Measurements from ENCODE around the gene ODAD2. TPM values are rescaled to one million over a fixed set of nuclear protein-coding genes. Genes with fewer than 3 reads are reported as not detected.

Gene ODAD2
- total RNA-seq, 4 donors from 2014 or later, result 0.14 to 0.48 TPM; not detected in 2

GRCh38 chr10:27857616-27858015, 141.3 kb downstream of the ODAD2 start:
- no peak overlapping the region for H3K27ac ChIP-seq
- no peak for DNase-seq
- no peaks in the 10 kb centered on the region for H3K27me3 ChIP-seq
- no peaks in the 10 kb centered on the region for H3K36me3 ChIP-seq
- no peaks in the 10 kb centered on the region for H3K9me3 ChIP-seq
- WGBS, 2 donors (ENCODE audit: low coverage in 1 of 2), result 40 to 51% methylated on average over 4 to 8 of the region's 8 CpGs
- TF ChIP-seq EP300 (IDR thresholded peaks at IDR 0.05; ENCODE audit: low read depth) (no peak), CTCF (IDR thresholded peaks at IDR 0.05) (no peak), POLR2A (IDR thresholded peaks at IDR 0.05) (no peak), POLR2AphosphoS5 (IDR thresholded peaks at IDR 0.05) (no peak)
- no peaks in the 10 kb centered on the region for H3K4me1 ChIP-seq
- in situ Hi-C loops (cut with MboI; ENCODE audit: low pct_ligation_motif_present in 1 of 4, low pct_unique_long_range_greater_than_20kb in 1 of 4, low sequenced_read_pairs in 3 of 4), result no loop called here
- intact Hi-C loops (cut with DNase I; ENCODE audit: low total_unique reads), result no loop called here
- H3K4me3 ChIP-seq, result no peak overlapping the region

GRCh38 chr10:27844223-27844622, 154.7 kb downstream of the ODAD2 start:
- WGBS, 2 donors (ENCODE audit: low coverage in 1 of 2), result 63 to 67% methylated on average over 1 of the region's 1 CpG
- no peaks in the 10 kb centered on the region for H3K36me3 ChIP-seq

GRCh38 chr10:27838901-27839300, 160.0 kb downstream of the ODAD2 start:
- TF ChIP-seq POLR2A (IDR thresholded peaks at IDR 0.05), result no peak
- no peak for TF ChIP-seq POLR2AphosphoS5 (IDR thresholded peaks at IDR 0.05)
- no peak for TF ChIP-seq CTCF (IDR thresholded peaks at IDR 0.05)
- no peak for TF ChIP-seq EP300 (IDR thresholded peaks at IDR 0.05; ENCODE audit: low read depth)
- in situ Hi-C loops (cut with MboI; ENCODE audit: low pct_ligation_motif_present in 1 of 4, low pct_unique_long_range_greater_than_20kb in 1 of 4, low sequenced_read_pairs in 3 of 4) (no loop called here), intact Hi-C loops (cut with DNase I; ENCODE audit: low total_unique reads) (no loop called here)
- no peaks in the 10 kb centered on the region for H3K36me3 ChIP-seq
- no peaks in the 10 kb centered on the region for H3K4me1 ChIP-seq
- no peaks in the 10 kb centered on the region for H3K27me3 ChIP-seq
- H3K9me3 ChIP-seq, result no peaks in the 10 kb centered on the region
- no peak overlapping the region for H3K4me3 ChIP-seq
- DNase-seq, result no peak
- H3K27ac ChIP-seq, result no peak overlapping the region
- WGBS, 2 donors (ENCODE audit: low coverage in 1 of 2), result 71 to 81% methylated on average over 6 to 8 of the region's 8 CpGs

More at GRCh38 chr10:27844223-27844622, 154.7 kb downstream of the ODAD2 start:
- intact Hi-C loops (cut with DNase I; ENCODE audit: low total_unique reads) (no loop called here), in situ Hi-C loops (cut with MboI; ENCODE audit: low pct_ligation_motif_present in 1 of 4, low pct_unique_long_range_greater_than_20kb in 1 of 4, low sequenced_read_pairs in 3 of 4) (no loop called here)
- no peak overlapping the region for H3K4me3 ChIP-seq
- no peak for DNase-seq
- no peaks in the 10 kb centered on the region for H3K9me3 ChIP-seq
- no peaks in the 10 kb centered on the region for H3K27me3 ChIP-seq
- no peak overlapping the region for H3K27ac ChIP-seq
- H3K4me1 ChIP-seq, result no peaks in the 10 kb centered on the region
- TF ChIP-seq EP300 (IDR thresholded peaks at IDR 0.05; ENCODE audit: low read depth), result no peak
- TF ChIP-seq CTCF (IDR thresholded peaks at IDR 0.05), result no peak
- no peak for TF ChIP-seq POLR2A (IDR thresholded peaks at IDR 0.05)
- TF ChIP-seq POLR2AphosphoS5 (IDR thresholded peaks at IDR 0.05), result no peak

GRCh38 chr10:27838361-27838760, 160.5 kb downstream of the ODAD2 start:
- in situ Hi-C loops (cut with MboI; ENCODE audit: low pct_ligation_motif_present in 1 of 4, low pct_unique_long_range_greater_than_20kb in 1 of 4, low sequenced_read_pairs in 3 of 4) (no loop called here), intact Hi-C loops (cut with DNase I; ENCODE audit: low total_unique reads) (no loop called here)
- no peaks in the 10 kb centered on the region for H3K4me1 ChIP-seq
- WGBS, 2 donors (ENCODE audit: low coverage in 1 of 2), result 45 to 46% methylated on average over 4 of the region's 4 CpGs
- DNase-seq, result no peak
- no peaks in the 10 kb centered on the region for H3K36me3 ChIP-seq
- H3K27ac ChIP-seq, result no peak overlapping the region
- no peaks in the 10 kb centered on the region for H3K9me3 ChIP-seq
- no peaks in the 10 kb centered on the region for H3K27me3 ChIP-seq
- TF ChIP-seq CTCF (IDR thresholded peaks at IDR 0.05) (no peak), POLR2AphosphoS5 (IDR thresholded peaks at IDR 0.05) (no peak), EP300 (IDR thresholded peaks at IDR 0.05; ENCODE audit: low read depth) (no peak), POLR2A (IDR thresholded peaks at IDR 0.05) (no peak)
- no peak overlapping the region for H3K4me3 ChIP-seq

Data from transverse colon (tissue), 4 donors.